HG03378 (cell line): ENCODE data around the gene CSRP3.

ENCODE experiments used
- ATAC-seq: cut with Tn5 transposase; IDR thresholded peaks from one replicate; pipeline ENCODE4 v1.9.1; 2021; ENCODE audit warnings: mild to moderate bottlenecking, moderate library complexity; ENCODE audit not compliant: unreplicated experiment

CSRP3 gene

DNA sequence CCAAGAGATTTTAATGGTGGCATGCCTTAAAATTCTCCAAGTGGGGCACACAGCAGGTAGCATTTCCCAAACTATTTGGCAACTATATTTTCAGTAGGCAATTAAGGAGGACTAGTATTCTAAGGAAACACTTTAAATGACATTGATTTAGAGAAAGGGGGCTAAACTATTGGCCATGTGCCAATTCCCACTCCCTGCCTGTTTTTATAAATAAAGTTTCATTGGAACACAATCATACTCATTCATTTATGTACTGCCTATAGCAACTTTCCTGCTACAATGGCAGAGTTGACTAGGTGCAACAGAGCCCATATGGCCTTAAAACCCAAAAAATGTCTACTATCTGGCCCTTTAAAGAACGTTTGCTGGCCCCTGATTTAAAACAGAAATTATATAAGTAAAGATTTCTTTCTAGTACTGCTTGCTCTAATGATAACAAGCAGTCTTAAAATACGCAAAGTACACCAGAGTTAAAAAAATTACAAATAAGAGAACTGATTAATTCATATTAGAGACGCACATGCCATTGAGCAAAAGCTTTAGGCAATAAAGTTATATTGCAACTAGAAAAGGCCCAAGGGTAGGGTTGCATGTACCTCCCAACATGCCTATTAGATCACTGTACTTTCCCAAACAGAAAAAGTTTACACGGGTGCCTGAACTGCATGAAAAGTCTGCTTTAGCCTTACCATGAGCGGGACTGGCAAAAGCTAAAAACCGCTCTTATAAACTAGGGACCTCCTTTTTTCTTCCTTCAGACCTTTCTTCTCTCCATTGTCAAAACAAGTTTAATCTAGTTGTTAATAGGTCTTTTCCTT lies 24.8 kb upstream of the CSRP3 start:
- no peak for ATAC-seq

DNA sequence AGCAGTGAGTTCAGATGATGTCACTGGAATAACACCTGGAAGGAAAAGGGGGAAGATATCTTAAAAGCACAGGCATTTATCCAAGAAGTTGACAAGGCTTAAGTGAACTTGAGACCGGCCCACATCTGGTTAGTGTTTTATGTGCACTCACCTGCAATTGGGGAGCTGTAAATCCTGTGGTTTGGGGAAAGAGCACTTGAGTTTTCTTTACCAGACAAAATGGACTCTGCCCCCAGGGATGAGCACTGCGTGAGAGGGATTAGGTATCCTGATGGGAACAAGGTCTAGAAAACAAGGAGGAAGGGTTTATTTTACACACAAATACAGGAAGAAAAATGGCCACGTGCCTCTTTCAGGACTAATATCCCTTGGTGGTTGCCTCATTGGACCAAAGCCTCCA lies 23.8 kb upstream of the CSRP3 start:
- ATAC-seq, result no peak

DNA sequence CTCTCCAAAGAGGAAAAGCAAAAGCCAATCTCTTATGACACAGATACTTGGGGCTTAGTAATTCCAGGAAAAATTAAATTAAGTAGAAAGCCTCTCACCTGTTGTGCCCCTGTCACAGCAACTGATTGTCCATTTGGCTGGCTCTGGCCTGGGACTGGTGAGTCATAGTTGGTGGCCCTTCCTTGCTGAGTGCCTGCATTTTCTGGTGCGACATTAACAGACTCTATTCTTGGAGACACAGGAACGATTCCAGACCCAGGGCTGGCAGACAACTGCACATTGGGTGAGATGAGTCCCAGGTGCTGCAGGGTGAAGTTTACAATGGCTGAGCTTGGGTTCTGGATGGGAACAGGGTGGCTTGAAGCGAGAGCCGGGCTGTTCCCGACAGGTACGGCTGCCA lies 23.3 kb upstream of the CSRP3 start:
- ATAC-seq, result no peak

DNA sequence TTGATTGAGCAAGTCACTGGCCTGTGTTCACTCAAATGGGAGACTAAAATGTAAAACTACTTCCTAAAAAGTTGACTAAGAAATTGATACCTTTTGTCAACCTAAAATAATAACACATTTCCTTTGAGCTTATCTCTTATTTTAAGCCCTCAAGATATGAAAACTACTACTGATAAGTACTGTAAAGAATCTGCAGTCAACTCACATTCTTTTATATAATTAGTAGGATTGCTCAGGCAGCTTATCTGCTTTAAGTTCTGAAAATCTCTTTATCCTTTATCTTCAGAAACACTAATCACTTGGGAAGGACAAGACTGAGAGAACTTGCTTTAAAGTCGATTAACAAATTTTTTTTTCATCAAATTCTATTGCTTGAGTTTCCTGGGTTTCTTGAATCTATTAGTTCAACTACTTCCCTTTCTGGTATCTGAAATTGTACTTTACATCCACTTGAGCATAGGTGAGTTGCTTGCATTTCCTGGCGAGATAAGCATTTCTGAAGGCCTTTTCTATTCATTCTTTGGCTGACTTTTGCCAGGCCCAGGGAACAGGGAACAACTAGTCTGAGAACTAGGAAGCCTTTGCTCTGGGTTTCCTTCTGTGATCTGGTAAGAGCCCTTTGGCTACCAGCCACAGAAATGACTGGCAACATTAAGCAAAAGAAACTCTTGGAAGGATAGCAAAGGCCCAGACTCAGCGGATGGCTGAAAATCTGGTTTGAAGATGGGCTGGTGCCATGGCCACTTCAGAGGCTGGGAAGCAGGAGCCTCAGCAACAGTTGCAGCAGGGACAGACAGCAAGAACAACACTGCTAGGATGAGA lies 19.3 kb upstream of the CSRP3 start:
- no peak for ATAC-seq

DNA sequence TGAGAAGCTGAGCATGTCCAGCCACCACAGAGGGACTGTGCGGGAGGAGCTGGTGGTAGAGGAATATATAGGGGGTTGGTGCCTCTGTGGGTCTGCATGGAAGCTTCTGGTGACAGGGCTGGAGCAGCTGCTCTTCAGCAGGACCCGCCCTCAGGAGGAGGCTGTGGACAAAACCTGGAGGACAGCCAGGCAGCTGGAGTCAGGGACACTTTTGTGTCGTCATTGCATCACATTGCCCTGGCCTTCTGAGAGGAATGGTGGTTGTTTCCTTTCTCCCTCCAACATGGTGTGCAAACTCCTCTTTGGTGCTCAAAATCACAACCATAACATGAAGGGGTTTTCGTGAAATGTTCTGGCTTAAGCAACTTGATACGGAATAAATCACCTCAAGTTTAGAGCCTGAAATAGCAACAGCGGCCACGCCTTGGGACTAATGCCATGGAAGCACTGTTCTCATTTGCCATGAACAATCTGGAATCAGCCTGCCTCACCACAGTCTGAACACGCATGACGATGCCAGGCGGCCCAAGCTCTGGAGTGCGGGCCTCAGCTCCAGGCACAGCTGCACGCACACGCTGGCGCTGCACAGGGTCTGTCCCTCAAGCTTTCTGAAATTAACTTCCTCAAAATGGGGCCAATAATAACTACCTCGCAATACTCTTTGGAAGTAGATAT lies 17.1 kb upstream of the CSRP3 start:
- ATAC-seq, result no peak

DNA sequence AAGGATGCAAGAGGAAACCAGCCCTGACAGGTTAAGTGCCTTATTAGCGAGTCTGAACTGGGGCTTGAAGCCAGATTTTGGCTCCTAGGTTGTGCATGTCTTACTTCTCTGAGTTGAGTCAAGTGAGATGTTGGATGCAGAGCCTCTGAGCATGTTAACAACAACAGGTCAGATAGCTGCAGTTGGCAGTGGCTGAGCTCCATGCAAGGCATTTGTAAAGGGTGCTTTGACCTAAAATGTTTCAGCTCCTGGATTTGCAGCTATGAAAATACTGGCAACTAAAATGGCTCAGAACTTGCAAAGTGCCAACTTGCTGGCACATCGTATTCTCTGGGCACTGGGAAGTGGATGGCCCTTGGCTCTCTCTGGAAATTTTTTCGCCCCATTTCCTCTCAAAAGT lies 16.4 kb upstream of the CSRP3 start:
- ATAC-seq, result no peak

DNA sequence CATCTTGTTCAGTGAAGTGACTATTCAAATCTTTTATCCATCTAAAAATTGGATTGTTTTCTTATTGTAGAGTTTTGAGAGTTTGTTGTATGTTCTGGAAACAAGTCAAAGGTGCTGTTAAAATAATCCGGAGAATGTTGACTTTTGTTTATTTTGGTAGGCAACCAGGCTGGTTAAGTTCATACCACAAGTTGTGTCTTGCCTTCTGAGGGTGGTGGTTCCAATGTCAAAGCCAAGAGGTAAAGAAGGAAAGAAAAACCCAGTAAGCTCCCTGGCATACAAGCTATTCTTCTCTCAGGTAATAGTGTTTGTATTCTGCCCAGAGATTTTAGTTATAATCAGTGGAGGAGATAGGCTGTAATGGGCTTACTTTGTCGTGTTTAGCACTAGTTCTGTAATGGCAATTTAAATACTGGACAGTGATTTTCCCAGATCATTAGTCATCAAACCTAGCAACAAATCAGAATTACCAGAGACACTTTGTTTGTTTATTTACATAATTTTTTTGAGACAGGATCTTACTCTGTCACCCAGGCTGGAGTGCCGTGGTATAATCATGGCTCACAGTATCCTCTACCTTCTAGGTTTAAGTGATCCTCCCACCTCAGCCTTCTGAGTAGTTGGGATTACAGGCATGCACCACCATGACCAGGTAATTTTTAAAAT lies 15.1 kb upstream of the CSRP3 start:
- ATAC-seq, result no peak

DNA sequence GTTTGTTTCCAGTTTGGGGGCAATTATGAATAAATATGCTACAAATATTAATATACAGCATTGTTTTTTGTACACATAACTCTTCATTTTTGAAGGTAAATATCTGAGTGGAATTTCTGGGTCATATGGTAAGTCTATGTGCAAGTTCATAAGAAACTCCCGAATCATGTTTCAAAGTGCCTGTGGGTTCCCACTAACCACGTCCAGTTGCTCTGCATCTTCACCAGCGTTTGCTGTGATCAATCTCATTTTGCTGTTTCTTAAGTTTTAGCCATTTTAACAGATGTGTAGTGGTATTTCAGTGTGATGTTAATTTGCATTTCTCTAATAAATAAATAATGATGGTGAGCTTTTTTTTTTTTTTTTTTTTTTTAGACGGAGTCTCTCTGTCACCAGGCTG lies 14.2 kb upstream of the CSRP3 start:
- no peak for ATAC-seq

DNA sequence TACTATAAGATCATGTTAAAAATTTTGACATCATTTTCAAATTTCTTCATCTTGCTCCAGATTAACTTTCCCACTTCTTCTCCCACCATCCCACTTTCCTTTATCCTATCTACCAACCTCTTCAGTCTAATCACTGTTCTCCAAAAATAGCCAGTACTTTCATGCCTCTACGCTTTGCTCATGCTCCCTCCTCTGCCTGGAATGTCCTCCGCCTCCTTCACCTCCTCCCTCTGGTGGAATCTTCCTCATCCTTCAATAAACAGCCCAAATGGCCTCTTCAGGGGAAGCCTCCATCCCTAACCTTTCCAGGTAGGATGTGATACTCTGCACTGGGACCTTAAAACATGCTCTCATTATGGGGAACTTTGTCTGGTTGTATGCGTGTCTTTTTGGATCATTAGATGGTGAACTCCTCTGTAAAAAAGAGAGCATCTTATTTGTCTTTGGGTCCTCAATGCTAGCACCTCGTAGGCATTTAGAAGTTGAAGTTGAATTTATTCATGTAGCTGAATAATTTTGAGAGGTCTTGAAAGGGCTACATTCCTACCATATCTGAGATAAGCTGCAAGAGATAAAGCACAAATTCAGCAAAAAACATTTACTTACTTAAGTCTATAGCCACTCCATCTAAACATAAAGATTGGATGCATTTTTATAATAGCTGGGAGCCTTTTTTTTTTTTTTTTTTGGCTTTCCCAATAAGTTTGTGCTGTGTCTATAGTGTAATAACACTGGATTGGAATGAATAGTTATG lies 8.0 kb upstream of the CSRP3 start:
- ATAC-seq, result no peak

DNA sequence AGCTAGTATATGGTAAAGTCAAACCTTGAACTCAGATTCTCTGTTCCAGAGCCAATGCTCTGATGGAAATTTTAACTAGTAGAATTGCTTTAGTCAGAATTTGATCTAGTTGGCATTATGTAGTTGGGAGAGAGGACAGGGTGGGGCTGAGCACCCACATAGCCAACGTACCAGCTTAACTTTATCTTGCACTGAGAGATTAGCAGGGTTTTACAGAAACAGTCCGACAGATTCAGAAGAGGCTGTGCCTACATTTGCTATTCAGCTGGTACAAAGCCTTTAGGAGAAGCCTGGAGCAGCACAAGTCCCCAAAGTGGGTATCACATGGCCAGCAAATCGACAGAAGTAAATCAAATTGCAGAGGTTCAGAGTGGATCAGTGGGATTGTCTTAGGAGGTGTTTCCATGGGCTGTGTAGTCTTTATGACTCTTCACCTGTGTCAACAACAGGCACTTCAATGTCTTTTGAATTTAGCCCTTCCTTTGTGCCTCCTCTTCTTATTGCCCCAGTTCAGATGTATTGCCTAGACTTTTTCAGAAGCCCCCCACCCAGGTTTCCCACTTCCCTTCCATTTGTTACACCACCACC lies 7.3 kb upstream of the CSRP3 start:
- no peak for ATAC-seq

DNA sequence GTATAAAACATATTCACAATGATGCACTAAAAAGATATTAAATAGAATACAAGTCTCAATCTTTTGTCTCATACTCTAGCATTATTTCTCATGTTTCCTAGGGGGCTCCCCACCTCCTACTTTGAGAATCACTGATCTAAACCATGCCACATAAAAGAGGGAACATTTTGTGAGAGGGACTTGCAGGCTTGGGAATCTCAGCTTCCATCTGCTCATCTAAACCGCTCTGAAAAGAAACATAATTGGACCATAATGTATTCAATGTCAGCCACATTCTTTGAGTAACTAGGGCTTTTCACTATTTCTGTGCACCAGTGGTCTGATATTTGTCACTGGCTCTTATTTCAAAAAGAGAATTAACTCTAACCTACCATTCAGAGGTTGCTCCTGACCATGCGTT lies 6.4 kb upstream of the CSRP3 start:
- no peak for ATAC-seq

DNA sequence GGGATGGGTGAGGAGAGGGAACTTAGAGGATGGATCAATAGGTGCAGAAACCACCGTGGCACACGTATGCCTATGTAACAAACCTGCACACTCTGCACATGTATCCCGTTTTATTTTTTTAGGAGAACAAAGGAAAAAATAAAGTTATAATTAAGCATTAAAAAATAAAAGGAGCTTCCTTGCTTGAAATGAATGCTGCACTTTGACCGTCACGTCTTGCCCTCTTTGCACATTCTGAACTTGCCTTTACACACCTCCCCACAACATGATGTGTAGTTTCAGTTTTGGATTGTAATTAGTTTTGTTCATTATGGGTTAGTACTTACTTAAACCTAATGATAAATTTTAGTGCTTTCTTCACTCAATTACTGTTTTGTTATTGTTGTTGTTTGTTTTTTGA lies 3.1 kb upstream of the CSRP3 start:
- no peak for ATAC-seq

DNA sequence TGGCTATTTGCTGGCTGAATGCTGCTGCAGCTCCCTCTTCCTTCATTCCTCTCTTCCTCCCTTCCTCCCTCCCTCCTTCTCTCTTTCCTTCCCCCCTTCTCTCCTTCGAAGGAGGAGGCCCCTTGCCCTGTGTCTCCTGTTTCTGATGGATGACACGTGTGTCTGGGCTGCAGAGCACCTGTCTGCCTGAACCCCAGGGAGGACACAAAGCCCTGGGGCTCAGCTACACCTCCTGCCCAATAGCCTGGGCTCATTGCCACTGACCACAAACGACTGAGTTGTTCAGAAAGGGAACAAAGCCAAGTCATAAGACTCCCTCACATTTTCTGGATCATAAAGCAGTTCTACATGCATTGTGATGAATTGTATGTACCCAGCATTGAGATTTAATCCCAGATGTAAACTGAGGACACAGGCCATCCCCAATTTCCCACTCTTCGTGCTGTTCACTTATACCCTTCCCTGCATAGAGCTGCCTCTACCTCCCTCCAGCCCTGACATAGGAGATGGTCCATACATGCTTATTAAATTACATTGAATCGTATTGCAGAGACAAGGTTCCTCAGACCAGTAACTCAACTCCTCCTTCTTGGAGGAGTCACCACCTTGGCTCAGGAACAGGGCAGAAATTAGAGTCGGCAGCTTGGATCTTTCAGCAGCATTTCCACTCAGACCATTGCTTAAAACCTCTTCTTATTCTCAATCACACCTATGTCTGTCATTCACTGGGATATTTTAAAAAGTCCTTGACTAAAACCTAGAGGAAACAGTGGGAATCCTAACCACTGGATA lies 1.2 kb downstream of the CSRP3 start:
- no peak for ATAC-seq

DNA sequence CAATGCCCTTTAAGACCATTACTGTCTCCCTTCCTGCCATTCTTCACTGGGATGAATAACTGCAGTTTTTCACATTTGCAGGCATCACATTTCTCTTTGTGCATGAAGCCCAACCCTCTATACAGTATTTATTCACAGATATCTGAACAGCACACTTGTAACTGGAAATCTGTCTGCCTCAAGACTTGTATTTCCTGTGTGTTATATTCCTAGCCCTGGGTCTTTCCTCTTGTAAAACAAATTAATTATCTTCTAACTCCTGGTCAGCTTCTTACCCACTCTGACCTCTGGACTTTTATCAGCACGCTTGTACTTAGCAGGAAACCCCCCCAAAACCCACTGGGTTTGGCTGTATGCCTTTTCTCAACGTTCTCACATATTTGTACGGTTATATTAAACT lies 2.0 kb downstream of the CSRP3 start:
- no peak for ATAC-seq

DNA sequence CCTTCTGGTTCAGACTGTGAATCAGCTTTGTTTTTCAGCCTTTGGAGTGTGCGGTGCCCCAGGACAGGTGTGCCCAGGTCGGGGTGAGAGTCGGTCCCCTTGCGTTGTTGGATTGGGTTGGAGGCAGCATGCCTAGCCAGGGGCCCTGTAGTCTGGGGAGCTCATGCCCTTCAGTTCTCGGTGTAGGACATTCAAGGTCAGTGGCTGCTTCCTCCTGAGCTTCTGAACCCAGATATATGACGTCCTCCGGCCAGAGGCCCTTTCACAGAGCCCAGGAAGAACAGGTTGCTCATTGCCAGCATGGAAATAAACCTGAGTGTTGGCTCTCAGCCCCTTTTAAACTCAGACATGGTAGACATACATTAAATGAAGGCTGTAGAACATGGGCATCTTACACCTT lies 2.7 kb downstream of the CSRP3 start:
- ATAC-seq, result no peak

DNA sequence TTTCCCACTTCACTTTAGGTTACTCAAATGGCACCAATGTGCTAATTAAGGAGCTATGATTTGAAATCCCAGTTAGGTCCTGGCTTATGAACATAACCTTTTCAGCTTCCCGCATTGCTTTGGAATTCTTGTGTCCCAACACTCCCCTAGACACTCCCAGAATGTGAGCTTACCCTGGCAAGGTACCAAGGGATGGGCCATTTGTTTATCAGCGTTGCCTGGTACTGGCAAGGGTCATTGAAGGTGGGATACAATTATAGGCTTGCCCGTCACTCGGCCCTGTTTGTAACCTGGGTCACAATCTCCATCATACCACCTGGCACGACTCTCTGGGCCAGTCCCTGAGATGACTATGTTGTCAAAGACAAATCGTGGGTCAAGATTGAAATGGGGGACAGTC lies 5.4 kb downstream of the CSRP3 start:
- ATAC-seq, result no peak

DNA sequence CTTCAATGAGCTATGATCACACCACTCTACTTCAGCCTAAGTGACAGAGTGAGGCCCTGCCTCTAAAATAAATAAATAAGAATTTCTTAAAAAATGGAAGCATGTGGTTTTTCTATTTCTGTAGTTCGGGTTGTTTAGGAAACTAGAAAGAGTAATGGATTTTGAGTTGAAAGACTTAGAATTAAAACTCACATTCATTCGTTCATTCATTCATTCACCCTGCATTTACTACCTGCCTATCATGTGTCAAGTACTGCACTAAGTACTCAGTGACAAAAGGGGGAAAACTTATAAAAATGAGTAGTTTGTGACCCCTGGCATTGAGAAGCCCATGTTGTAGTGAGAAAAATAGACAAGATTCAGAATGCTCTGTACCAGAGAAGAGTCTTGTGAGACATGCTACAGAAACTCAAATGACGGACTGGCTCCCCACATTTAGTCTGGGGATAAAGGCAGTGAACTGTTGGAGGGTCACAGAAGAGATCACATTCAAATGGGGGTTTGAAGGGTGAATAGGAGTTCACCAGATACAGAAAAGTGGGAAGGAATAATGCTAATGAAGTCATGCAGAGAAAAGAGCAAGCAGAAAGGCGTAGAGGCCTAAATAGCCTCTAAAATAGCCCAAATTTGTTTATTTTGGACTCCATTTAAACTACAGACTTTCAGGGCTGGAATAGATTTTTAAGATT lies 7.0 kb downstream of the CSRP3 start:
- no peak for ATAC-seq

DNA sequence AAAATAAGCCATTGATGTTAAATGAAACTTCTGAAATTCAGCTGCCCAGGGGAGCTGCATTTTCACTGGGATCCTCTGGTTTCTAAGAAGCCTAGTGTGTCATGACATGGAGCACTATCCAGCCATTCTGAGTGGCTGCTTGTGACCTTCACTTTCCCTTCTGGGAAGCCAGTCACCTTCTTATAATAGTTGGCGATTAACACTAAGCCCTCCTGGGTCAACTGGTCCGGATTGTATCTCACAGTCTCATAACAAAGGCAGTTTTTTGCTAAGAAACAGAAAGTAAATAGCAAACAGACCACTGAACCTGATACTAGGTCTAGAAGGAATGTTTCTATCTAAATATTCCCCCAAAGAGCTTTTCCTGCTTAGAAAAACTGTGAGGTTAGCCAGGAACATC lies 7.9 kb downstream of the CSRP3 start:
- no peak for ATAC-seq
